GM04504 (cell line): ENCODE measurements around the gene CBFA2T3.

Experiments used
- DNase-seq: peaks from one replicate; pipeline ENCODE4 v3.0.0-alpha.2; 2012; ENCODE audit warnings: low read depth

The CBFA2T3 gene

DNA sequence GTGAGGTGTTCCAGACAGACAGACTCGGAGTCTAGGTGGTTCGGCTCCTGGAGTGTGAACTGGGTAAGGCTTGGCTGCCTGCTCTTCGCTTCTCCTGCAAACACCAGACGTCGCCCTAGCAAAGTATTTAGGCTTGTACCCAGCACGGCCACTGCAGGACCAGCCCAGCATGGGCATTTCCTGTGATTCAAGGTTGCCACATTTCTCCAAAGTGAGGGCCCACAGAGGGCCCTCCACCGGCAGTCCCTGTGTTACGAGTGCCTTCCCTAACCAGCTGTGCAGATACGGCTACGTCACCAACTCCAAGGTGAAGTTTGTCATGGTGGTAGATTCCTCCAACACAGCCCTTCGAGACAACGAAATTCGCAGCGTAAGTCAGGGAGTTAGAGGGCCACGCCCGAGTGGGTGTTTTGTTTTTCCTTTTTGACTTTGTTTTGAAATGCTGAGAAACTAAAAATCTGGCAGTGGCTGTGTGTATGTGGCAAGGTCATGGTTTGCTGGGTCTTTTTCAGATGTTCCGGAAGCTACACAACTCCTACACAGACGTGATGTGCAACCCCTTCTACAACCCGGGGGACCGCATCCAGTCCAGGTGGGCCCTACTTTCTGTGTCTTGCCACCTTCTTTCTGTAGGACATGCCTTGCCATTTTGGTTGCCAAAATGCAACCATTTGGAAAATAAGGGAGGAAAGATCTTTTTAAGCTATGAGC is 117.5 kb downstream of the CBFA2T3 start:
- DNase-seq, result no peak

GRCh38 chr16:88857728-88858339 is 119.2 kb downstream of the CBFA2T3 start:
- DNase-seq, result peak; percentile 42

DNA sequence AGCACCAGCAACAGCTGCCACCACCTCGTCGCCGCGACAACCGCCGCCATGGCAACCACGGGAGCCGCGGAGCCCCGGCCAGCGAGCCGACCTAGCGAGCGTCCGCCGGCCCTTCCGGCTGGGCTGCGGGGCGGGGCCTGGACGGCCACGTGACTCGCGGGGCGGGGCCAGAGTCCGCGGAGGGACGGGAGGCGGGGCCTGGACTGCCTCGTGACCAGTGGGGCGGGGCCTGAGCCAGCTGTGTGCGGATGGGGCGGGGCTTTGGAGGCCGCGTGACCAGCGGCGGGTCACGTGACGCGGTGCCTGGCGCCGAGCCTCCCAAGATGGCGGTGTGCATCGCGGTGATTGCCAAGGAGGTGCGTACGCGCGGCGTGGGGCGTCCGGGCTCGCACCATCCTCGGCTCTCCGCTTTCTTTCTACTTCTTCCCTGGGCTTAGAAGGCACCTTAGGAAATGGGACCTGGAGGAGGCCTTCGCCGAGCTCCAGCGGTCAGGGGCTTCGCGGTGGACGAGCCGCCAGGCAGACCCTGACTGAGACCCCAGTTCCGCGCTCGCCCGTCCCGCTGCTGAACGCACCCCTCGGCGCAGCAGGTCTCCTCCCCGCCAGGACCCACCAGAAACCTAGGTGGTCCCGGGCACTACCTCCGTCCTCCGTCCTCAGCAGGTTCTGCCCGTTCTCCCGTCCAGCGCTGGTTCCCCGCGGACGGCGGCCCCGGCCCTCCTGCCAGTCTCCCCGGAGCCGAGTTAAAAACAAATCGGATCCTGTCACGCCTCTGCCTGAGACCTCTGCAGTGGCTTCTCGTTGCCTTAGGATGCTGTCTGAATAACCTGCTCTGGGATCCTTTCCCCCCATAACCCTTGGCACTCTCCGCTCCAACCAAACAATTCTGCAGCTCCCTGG is 119.9 kb downstream of the CBFA2T3 start, which contains the start of the genes GALNS and TRAPPC2L:
GALNS (minus strand) TSS at position 120 of the 900 bp plus-strand sequence; CDS start at position 50, 70 bp downstream.
TRAPPC2L (plus strand) TSS at position 300 of the 900 bp plus-strand sequence; CDS start at position 324, 24 bp downstream.
- peak; percentile 89 for DNase-seq

- DNase-seq, result no peak
Measured at GRCh38 chr16:88856122-88856827, 120.7 kb downstream of the CBFA2T3 start.

GRCh38 chr16:88855736-88856121 is 121.3 kb downstream of the CBFA2T3 start:
- DNase-seq, result no peak

GRCh38 chr16:88855176-88855575 is 121.8 kb downstream of the CBFA2T3 start:
- DNase-seq, result no peak

- no peak for DNase-seq
Measured at GRCh38 chr16:88854306-88855111, 122.5 kb downstream of the CBFA2T3 start.

- no peak for DNase-seq
Measured at GRCh38 chr16:88853325-88853941, 123.6 kb downstream of the CBFA2T3 start.

DNA sequence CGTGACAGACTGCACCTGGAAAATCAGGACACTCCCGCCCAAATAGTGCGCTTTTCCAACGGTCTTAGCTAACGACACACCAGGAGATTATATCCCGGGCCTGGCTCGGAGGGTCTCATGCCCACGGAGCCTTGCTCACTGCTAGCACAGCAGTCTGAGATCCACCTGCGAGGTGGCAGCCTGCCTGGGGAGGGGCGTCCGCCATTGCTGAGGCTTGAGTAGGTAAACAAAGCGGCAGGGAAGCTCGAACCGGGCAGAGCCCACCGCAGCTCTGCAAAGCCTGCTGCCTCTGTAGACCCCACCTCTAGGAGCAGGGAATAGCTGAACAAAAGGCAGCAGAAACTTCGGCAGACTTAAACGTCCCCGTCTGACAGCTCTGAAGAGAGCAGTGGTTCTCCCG is 125.4 kb downstream of the CBFA2T3 start:
- DNase-seq, result no peak

- DNase-seq, result no peak
Measured at GRCh38 chr16:88850531-88851199, 126.3 kb downstream of the CBFA2T3 start.

DNA sequence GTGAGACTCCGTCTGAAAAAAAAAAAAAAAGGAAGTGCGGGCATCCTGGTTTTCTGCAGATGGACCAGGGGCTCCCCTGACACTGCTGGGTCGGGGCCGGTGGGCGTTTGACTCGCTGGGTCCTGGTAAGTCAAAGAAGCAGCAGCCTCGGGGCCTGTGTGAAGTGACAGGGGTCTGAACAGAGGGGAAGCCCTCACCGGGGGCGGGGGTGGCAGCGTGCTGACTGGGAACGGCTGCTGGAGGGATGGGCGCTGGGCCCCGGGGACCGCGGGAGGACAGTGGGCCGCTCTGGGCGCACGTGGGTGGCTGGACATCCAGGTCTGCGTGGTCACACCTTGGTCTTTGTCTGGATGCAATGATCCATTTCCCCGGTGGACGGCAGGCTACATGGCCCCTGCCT is 128.4 kb downstream of the CBFA2T3 start:
- DNase-seq, result no peak

DNA sequence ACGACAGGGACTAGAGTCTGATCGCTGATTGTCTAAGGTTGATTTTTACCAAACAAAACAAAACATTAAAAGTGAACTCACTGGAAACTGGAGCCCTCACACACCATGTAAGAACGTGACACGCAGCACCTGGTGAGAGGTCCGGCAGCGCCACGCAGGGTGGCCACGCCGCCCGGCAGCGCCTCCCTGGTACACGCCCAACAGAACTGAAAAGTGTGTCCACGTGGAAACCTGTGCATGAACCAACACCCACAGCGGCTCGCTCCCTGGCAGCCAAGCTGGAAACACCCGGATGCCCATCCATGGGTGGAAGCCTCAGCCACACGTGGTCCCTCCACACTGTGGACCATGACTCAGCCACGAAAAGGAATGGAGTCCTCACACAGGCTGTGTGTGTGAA is 129.4 kb downstream of the CBFA2T3 start:
- no peak for DNase-seq

GRCh38 chr16:88846088-88846487 is 130.9 kb downstream of the CBFA2T3 start:
- no peak for DNase-seq

GRCh38 chr16:88844419-88845036 is 132.5 kb downstream of the CBFA2T3 start:
- DNase-seq, result no peak

GRCh38 chr16:88843256-88843655 is 133.8 kb downstream of the CBFA2T3 start:
- no peak for DNase-seq

- DNase-seq, result no peak
Measured at GRCh38 chr16:88842806-88843205, 134.2 kb downstream of the CBFA2T3 start.

GRCh38 chr16:88842308-88842756 is 134.7 kb downstream of the CBFA2T3 start:
- no peak for DNase-seq

DNA sequence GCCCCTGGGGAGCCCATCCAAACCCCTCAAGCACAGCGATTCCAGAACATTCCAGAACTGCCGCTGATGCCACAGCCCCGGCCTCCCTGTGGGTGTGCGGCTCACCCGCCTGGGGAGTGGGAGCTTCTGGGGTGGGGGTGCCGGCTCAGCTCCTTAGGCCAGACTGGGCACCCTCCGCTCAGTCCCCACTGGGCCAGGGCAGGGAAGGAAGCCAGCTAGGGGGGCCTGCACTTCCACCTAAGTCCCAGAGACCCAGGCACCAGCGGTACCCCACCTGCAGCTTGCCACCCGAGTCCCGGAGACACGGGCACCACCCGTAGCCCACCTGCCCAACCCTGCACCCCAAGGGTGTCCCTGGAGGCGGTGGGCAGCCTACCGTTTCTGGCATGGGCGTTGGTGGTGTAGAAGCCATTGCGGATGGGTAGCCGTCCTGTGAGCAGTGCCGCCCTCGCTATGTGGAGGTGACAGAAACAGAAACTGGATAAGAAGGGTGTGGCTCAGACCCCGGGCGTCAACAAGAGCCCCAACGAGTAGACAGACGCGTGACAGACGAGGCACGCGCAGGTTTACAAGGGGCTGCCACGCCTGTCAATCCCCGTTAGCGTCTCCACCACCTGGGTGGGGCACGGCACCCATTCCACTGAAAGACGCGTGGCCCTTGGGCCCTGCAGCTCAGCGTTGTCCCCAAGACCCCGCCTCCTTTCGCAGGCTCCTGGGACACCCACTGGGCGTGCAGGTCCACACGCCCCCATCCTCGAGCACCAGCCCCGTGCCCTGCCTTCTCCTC is 135.3 kb downstream of the CBFA2T3 start:
- no peak for DNase-seq
